K562 (cell line): ENCODE results near the gene UQCC2. TPM values are rescaled to one million over a fixed set of nuclear protein-coding genes. Genes with fewer than 3 reads are reported as not detected.
A peak's percentile ranks its signal among the peaks of the same experiment; 100 is the strongest.

Source experiments
- DIDO1 ChIP-seq: fragments of 450-650 bp; IDR thresholded peaks from 2 replicates; pipeline ENCODE4 v1.6.1; 2016; ENCODE audit warnings: low read depth, missing biosample characterization, missing genetic modification characterization
- MTF1 ChIP-seq: fragments of 250-450 bp; sonication (Bioruptor Pico); IDR thresholded peaks from 2 replicates; pipeline ENCODE4 v1.9.0; 2021; ENCODE audit warnings: moderate library complexity, mild to moderate bottlenecking, inconsistent platforms, borderline replicate concordance
- XRCC3 ChIP-seq: fragments of 450-650 bp; IDR thresholded peaks from 2 replicates; pipeline ENCODE4 v1.6.1; 2017; ENCODE audit warnings: mild to moderate bottlenecking, moderate library complexity
- ZFX ChIP-seq: sonication (generic); formaldehyde crosslinking; IDR thresholded peaks from 2 replicates; pipeline ENCODE4 v1.8.0; 2022; ENCODE audit warnings: mild to moderate bottlenecking, missing genetic modification reagents, moderate library complexity
- polyA plus RNA-seq, 8 experiments: library from polyadenylated mRNA; depleted of rRNA in 4 of 8; stranded (reverse) in 5 of 8; unstranded in 3 of 8; fragments of >200 nt; fragmentation: Nextera tagmentation in 2 of 8; fragmentation: Illumina TruSeq in 1 of 8; extraction: Ambion mirVana in 2 of 8; extraction: Trizol in 1 of 8; gene quantifications; 2 replicates each; pipeline versions ENCODE4 v1.2.1 to v1.2.3, GENCODE V29; 2011 to 2014; ENCODE audit warnings: inconsistent platforms in 1 of 8, missing spikeins in 1 of 8
- total RNA-seq, 7 experiments: library from RNA; depleted of rRNA in 6 of 7; stranded (reverse); fragments of >200 nt in 6 of 7; fragmentation: Illumina TruSeq in 2 of 7; extraction: Trizol in 2 of 7; gene quantifications; 2 replicates each; pipeline versions ENCODE4 v1.2.1 to v1.2.3, GENCODE V29; 2011 to 2021; ENCODE audit warnings: low replicate concordance in 1 of 7
- TF ChIP-seq, protein P1 (sequence below), 2 experiments: fragments of 450-650 bp; formaldehyde crosslinking in 1 of 2; IDR thresholded peaks; 2 replicates each; pipeline versions ENCODE4 v1.4.0 to v1.6.1; 2014 to 2020; ENCODE audit warnings: mild to moderate bottlenecking in 2 of 2, borderline replicate concordance in 1 of 2, low read depth in 1 of 2

The UQCC2 gene
- total and polyA plus RNA-seq, 9 of the 15 experiments (the other 6 are each of a cell fraction or from before 2014, with no cell fraction given): 58.5 to 927 (median 158) TPM

DNA sequence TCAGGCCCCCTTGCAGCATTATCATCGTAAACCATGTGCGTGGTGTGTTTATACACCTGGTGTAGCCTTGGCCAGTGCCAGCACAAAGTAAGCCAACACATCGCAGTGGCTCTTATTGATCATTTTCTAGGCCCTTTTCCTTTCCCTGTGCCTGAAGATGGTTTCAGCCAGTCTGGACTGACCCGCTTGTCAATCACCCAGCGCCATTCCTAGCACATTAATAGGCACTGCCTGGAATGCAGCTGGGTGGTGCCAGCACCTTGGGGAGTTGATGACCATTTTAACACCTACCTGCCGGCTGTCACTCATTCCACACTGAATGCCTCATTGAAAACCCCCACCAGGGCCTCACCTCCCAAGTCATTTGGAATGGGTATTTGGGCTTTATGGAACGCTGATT is 4.9 kb upstream of the UQCC2 start (continued):
- TF ChIP-seq, protein P1, sequence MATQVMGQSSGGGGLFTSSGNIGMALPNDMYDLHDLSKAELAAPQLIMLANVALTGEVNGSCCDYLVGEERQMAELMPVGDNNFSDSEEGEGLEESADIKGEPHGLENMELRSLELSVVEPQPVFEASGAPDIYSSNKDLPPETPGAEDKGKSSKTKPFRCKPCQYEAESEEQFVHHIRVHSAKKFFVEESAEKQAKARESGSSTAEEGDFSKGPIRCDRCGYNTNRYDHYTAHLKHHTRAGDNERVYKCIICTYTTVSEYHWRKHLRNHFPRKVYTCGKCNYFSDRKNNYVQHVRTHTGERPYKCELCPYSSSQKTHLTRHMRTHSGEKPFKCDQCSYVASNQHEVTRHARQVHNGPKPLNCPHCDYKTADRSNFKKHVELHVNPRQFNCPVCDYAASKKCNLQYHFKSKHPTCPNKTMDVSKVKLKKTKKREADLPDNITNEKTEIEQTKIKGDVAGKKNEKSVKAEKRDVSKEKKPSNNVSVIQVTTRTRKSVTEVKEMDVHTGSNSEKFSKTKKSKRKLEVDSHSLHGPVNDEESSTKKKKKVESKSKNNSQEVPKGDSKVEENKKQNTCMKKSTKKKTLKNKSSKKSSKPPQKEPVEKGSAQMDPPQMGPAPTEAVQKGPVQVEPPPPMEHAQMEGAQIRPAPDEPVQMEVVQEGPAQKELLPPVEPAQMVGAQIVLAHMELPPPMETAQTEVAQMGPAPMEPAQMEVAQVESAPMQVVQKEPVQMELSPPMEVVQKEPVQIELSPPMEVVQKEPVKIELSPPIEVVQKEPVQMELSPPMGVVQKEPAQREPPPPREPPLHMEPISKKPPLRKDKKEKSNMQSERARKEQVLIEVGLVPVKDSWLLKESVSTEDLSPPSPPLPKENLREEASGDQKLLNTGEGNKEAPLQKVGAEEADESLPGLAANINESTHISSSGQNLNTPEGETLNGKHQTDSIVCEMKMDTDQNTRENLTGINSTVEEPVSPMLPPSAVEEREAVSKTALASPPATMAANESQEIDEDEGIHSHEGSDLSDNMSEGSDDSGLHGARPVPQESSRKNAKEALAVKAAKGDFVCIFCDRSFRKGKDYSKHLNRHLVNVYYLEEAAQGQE (IDR thresholded peaks at IDR 0.05; ENCODE audit: borderline replicate concordance): peak; percentile 15; the same call in 1 of the 2 replicates
- TF ChIP-seq, protein P1 (CRISPR knock-in tag; IDR thresholded peaks at IDR 0.05; ENCODE audit: low read depth): no peak
- TF ChIP-seq DIDO1 (tag) (no peak), ZFX (CRISPR knock-in tag) (no peak), MTF1 (CRISPR knock-in tag) (no peak), XRCC3 (no peak)
